ENCODE results near the gene NMNAT2.

DNA sequence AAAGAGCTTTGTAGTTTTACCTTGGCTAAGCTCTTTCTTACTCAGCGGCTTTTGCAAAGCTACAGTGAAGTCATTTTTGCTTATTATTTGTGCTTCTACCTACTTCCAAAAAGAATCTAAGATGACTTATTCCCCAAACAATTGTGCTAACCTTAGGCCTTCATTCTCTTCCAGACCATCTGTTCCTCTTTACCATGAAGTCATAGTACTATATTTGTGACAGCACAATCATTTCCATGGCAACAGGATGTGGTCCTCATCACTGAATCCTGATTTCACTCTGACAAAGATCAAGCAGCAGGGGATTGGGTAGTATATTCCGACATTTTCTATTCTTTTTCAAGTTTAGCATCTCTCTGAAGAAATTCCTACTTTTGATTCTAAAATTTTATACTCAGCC is 24.8 kb upstream of the NMNAT2 start:
- TF ChIP-seq, protein P1, sequence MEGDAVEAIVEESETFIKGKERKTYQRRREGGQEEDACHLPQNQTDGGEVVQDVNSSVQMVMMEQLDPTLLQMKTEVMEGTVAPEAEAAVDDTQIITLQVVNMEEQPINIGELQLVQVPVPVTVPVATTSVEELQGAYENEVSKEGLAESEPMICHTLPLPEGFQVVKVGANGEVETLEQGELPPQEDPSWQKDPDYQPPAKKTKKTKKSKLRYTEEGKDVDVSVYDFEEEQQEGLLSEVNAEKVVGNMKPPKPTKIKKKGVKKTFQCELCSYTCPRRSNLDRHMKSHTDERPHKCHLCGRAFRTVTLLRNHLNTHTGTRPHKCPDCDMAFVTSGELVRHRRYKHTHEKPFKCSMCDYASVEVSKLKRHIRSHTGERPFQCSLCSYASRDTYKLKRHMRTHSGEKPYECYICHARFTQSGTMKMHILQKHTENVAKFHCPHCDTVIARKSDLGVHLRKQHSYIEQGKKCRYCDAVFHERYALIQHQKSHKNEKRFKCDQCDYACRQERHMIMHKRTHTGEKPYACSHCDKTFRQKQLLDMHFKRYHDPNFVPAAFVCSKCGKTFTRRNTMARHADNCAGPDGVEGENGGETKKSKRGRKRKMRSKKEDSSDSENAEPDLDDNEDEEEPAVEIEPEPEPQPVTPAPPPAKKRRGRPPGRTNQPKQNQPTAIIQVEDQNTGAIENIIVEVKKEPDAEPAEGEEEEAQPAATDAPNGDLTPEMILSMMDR (IDR thresholded peaks at IDR 0.05) = no peak
- TF ChIP-seq EP300 (IDR thresholded peaks at IDR 0.05; ENCODE audit: low read depth) (no peak), POLR2A (IDR thresholded peaks at IDR 0.05) (no peak)

Data from transverse colon (tissue), 3 donors.